CD14-positive monocyte (primary cell): ENCODE data around the gene GATAD2A. TPM values are rescaled to one million over a fixed set of nuclear protein-coding genes. Genes with fewer than 3 reads are reported as not detected.

Experiments used
- DNase-seq, 3 donors: peaks; one replicate each; pipeline ENCODE4 v3.0.0-alpha.2; 2011 to 2022
- H2AFZ ChIP-seq: 2 replicates; pipeline ENCODE4 v1.6.0; 2012; ENCODE audit warnings: mild to moderate bottlenecking, low read depth, low read length, inconsistent platforms; ENCODE audit not compliant: insufficient read depth, poor library complexity, severe bottlenecking
- H3K27ac ChIP-seq, 2 donors: 1 replicate in 1 of 2; 2 replicates in 1 of 2; pipeline ENCODE4 v1.5.1; 2012 to 2013; ENCODE audit warnings: low read length in 2 of 2, control low read depth in 1 of 2, inconsistent platforms in 1 of 2, low read depth in 1 of 2, mild to moderate bottlenecking in 1 of 2
- H3K27me3 ChIP-seq, 2 donors: one replicate each; pipeline versions ENCODE4 v1.6.0 to v1.6.1; 2011 to 2013; ENCODE audit warnings: low read length in 2 of 2; ENCODE audit not compliant: control insufficient read depth in 2 of 2, insufficient read depth in 2 of 2
- H3K36me3 ChIP-seq, 2 donors: replicated peaks in 1 of 2; 1 replicate in 1 of 2; 2 replicates in 1 of 2; pipeline versions ENCODE4 v1.5.1 to v1.6.1; 2012 to 2013; ENCODE audit warnings: low read length in 2 of 2, control low read depth in 1 of 2, inconsistent platforms in 1 of 2, mild to moderate bottlenecking in 1 of 2; ENCODE audit not compliant: insufficient read depth in 2 of 2, control insufficient read depth in 1 of 2
- H3K4me1 ChIP-seq, 2 donors: 1 replicate in 1 of 2; 2 replicates in 1 of 2; pipeline versions ENCODE4 v1.5.1 to v1.6.1; 2012 to 2013; ENCODE audit warnings: low read length in 2 of 2, control low read depth in 1 of 2, inconsistent platforms in 1 of 2, mild to moderate bottlenecking in 1 of 2, moderate library complexity in 1 of 2; ENCODE audit not compliant: insufficient read depth in 2 of 2, control insufficient read depth in 1 of 2
- H3K4me2 ChIP-seq: replicated peaks from 2 replicates; pipeline ENCODE3; 2012; ENCODE audit warnings: low read length, moderate library complexity, mild to moderate bottlenecking; ENCODE audit not compliant: poor library complexity, severe bottlenecking; ENCODE audit errors: extremely low read depth
- H3K4me3 ChIP-seq, 3 experiments: fragments of 200-600 bp in 1 of 3; sonication (generic) in 1 of 3; replicated peaks in 1 of 3; 1 replicate in 2 of 3; 2 replicates in 1 of 3; pipeline ENCODE4 v1.5.1; 2011 to 2013; ENCODE audit warnings: low read length in 3 of 3, mild to moderate bottlenecking in 3 of 3, control low read depth in 2 of 3, low read depth in 2 of 3, inconsistent platforms in 1 of 3, moderate library complexity in 1 of 3
- H3K79me2 ChIP-seq: 2 replicates; pipeline ENCODE4 v1.6.0; 2012; ENCODE audit warnings: mild to moderate bottlenecking, control low read depth, inconsistent platforms, low read length, moderate library complexity; ENCODE audit not compliant: insufficient read depth
- H3K9ac ChIP-seq: 2 replicates; pipeline ENCODE4 v1.6.0; 2017; ENCODE audit warnings: low read length, mild to moderate bottlenecking; ENCODE audit not compliant: insufficient read depth, poor library complexity, severe bottlenecking
- H3K9me3 ChIP-seq, 2 donors: replicated peaks in 1 of 2; 1 replicate in 1 of 2; 2 replicates in 1 of 2; pipeline versions ENCODE4 v1.5.1 to v1.6.1; 2012 to 2013; ENCODE audit warnings: low read length in 2 of 2, control low read depth in 1 of 2; ENCODE audit not compliant: control insufficient read depth in 1 of 2, insufficient read depth in 1 of 2
- H4K20me1 ChIP-seq: 2 replicates; pipeline ENCODE4 v1.6.0; 2012; ENCODE audit warnings: mild to moderate bottlenecking, low read length, control low read depth, moderate library complexity; ENCODE audit not compliant: insufficient read depth
- H3K27ac Mint-ChIP-seq, 7 donors: one replicate each; pipeline ENCODE4 v1.8.0; 2020; ENCODE audit warnings: mild to moderate bottlenecking in 7 of 7, mixed read lengths in 7 of 7, moderate library complexity in 6 of 7, inconsistent platforms in 2 of 7
- H3K27me3 Mint-ChIP-seq, 3 donors: one replicate each; pipeline ENCODE4 v1.8.0; 2021 to 2022; ENCODE audit warnings: low read depth in 3 of 3, mild to moderate bottlenecking in 3 of 3, mixed read lengths in 3 of 3, moderate library complexity in 3 of 3, inconsistent platforms in 1 of 3
- H3K36me3 Mint-ChIP-seq, 2 donors: one replicate each; pipeline ENCODE4 v1.8.0; 2020; ENCODE audit warnings: mixed read lengths in 2 of 2, inconsistent platforms in 1 of 2, mild to moderate bottlenecking in 1 of 2
- H3K4me1 Mint-ChIP-seq: one replicate; pipeline ENCODE4 v1.8.0; 2020; ENCODE audit warnings: mild to moderate bottlenecking, mixed read lengths
- H3K4me3 Mint-ChIP-seq, 2 donors: one replicate each; pipeline ENCODE4 v1.8.0; 2020; ENCODE audit warnings: mild to moderate bottlenecking in 2 of 2, mixed read lengths in 2 of 2, moderate library complexity in 1 of 2
- H3K9me3 Mint-ChIP-seq, 7 donors: one replicate each; pipeline ENCODE4 v1.8.0; 2020 to 2022; ENCODE audit warnings: mixed read lengths in 7 of 7, mild to moderate bottlenecking in 6 of 7, moderate library complexity in 6 of 7, inconsistent platforms in 2 of 7
- WGBS: methylation state at CpG from one replicate; pipeline ENCODE4 v1.1.5; 2013; ENCODE audit warnings: missing lambda C conversion rate; ENCODE audit not compliant: insufficient coverage; 5-methylcytosine and 5-hydroxymethylcytosine counted together
- intact Hi-C, 2 donors: fragments of 100-400 bp; cut with micrococcal nuclease; formaldehyde crosslinking; loops; one replicate each; pipeline versions ENCODE4 v1.15.0 to v1.15.1; 2023
- polyA plus RNA-seq, 3 donors: library from polyadenylated mRNA; depleted of rRNA in 1 of 3; unstranded in 2 of 3; stranded (reverse) in 1 of 3; fragments of 300-500 nt in 2 of 3; fragments of >200 nt in 1 of 3; fragmentation: Illumina TruSeq in 2 of 3; gene quantifications; 1 replicate in 2 of 3; 2 replicates in 1 of 3; pipeline ENCODE4 v1.2.3, GENCODE V29; 2012 to 2021
- TF ChIP-seq, protein P1 (sequence below): fragments of 200-600 bp; IDR thresholded peaks from one replicate; pipeline ENCODE4 v1.8.0; 2022; ENCODE audit warnings: antibody characterized with exemption, mild to moderate bottlenecking

Gene GATAD2A
- polyA plus RNA-seq, 3 donors: 8.0 to 35.9 (median 8.7) TPM

DNA sequence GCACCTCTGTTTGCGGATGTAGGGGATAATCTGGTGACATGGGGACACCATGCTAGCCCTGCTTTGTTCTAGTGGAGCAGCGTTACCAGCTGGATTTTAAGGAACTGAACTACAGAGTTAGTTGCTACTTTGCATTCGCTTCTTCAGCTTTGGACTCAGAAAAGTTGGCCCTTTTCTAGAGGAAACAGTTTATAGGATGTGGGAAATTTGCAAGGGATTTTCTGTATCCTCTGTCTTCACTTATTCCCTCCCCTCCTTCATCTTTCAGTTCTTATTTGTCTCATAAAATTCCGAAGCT, 2.1 kb downstream of the GATAD2A start:
- H3K4me1 Mint-ChIP-seq: peaks cover 71% of the 10 kb centered on the region
- Histone ChIP-seq H3K9ac (peak overlapping the region; percentile 82), H3K4me1 (peaks cover 43 to 47% of the 10 kb centered on the region in 2 donors), H2AFZ (no peak overlapping the region), H3K79me2 (peaks cover 90% of the 10 kb centered on the region), H3K27me3 (no peaks in the 10 kb centered on the region), H3K4me2 (peak overlapping the region; percentile 94), H4K20me1 (peaks cover 65% of the 10 kb centered on the region), H3K9me3 (no peaks in the 10 kb centered on the region), H3K4me3 (peak overlapping the region in 2 of 3 experiments; percentile 6 to 85), H3K36me3 (peaks cover 0 to 14% of the 10 kb centered on the region in 2 donors), H3K27ac (peak overlapping the region; percentile 61 to 67)
- TF ChIP-seq, protein P1, sequence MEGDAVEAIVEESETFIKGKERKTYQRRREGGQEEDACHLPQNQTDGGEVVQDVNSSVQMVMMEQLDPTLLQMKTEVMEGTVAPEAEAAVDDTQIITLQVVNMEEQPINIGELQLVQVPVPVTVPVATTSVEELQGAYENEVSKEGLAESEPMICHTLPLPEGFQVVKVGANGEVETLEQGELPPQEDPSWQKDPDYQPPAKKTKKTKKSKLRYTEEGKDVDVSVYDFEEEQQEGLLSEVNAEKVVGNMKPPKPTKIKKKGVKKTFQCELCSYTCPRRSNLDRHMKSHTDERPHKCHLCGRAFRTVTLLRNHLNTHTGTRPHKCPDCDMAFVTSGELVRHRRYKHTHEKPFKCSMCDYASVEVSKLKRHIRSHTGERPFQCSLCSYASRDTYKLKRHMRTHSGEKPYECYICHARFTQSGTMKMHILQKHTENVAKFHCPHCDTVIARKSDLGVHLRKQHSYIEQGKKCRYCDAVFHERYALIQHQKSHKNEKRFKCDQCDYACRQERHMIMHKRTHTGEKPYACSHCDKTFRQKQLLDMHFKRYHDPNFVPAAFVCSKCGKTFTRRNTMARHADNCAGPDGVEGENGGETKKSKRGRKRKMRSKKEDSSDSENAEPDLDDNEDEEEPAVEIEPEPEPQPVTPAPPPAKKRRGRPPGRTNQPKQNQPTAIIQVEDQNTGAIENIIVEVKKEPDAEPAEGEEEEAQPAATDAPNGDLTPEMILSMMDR: no peak
- peak overlapping the region; percentile 92 to 96 for H3K4me3 Mint-ChIP-seq
- peak overlapping the region; percentile 84 to 94 (median 90) for H3K27ac Mint-ChIP-seq
- H3K27me3 Mint-ChIP-seq: peaks cover 0 to 2% (median 1%) of the 10 kb centered on the region in 3 donors
- peaks cover 18 to 21% of the 10 kb centered on the region in 2 donors for H3K36me3 Mint-ChIP-seq
- no peaks in the 10 kb centered on the region for H3K9me3 Mint-ChIP-seq
- intact Hi-C loops: loop anchor here in 1 of 2 donors (2.0 to 5.0 kb wide), 3 partner anchors 35 to 80 kb away; no protein-coding TSS in a partner anchor
- 25% methylated on average over 1 of the region's 4 CpGs for WGBS
- DNase-seq: peak in 1 of 3 donors; percentile 26

DNA sequence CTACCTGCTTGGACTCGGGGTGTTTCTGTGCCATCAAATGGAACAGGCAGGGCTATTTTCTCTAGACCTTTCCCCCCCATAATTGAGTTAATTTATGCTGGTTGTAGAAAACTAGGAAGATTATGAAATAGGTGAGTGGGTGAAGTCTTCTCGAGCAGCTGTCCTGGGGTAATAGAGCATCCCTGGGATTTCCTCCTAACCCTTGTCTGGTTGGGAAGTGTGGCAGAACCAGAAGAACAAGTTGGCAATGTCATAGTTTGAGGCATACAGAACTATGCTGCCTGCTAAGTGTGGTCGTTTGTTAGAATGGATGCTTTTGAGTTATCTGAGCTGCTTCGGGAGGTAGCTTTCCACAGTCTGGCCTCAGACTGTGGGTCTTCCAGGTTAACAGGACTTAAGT, 3.7 kb downstream of the GATAD2A start:
- WGBS: 63% methylated on average over 3 of the region's 4 CpGs
- no peak overlapping the region for H3K27ac ChIP-seq
- peak overlapping the region in 4 of 7 donors; percentile 3 to 52 (median 12) for H3K27ac Mint-ChIP-seq

More for the DNA sequence above, 3.7 kb downstream of the GATAD2A start:
- intact Hi-C loops: loop anchor here in 1 of 2 donors (5.0 kb wide), 2 partner anchors 37 to 78 kb away; no protein-coding TSS in a partner anchor
- H3K27me3 Mint-ChIP-seq: peaks cover 0 to 2% (median 1%) of the 10 kb centered on the region in 3 donors
- Histone ChIP-seq H3K36me3 (peaks cover 0 to 14% of the 10 kb centered on the region in 2 donors), H3K9ac (no peak overlapping the region), H3K4me1 (peaks cover 26 to 37% of the 10 kb centered on the region in 2 donors), H3K4me2 (no peak overlapping the region), H3K27me3 (no peaks in the 10 kb centered on the region), H3K79me2 (peaks cover 90% of the 10 kb centered on the region), H2AFZ (no peak overlapping the region), H3K4me3 (no peak overlapping the region), H4K20me1 (peaks cover 78% of the 10 kb centered on the region), H3K9me3 (no peaks in the 10 kb centered on the region)
- H3K4me1 Mint-ChIP-seq: peaks cover 64% of the 10 kb centered on the region
- DNase-seq: no peak
- H3K36me3 Mint-ChIP-seq: peaks cover 14 to 19% of the 10 kb centered on the region in 2 donors
- no peaks in the 10 kb centered on the region for H3K9me3 Mint-ChIP-seq
- TF ChIP-seq, protein P1: no peak
- H3K4me3 Mint-ChIP-seq: no peak overlapping the region
